HG02610 (cell line): Measurements from ENCODE around the gene CLSTN3.

Experiments used
- ATAC-seq: cut with Tn5 transposase; IDR thresholded peaks from one replicate; pipeline ENCODE4 v1.9.1; 2021; ENCODE audit warnings: mild to moderate bottlenecking, moderate library complexity; ENCODE audit not compliant: unreplicated experiment

CLSTN3 gene

GRCh38 chr12:7125632-7126227, 4.4 kb upstream of the CLSTN3 start:
- no peak for ATAC-seq

- ATAC-seq, result no peak
These were observed 2.1 kb upstream of the CLSTN3 start for GRCh38 chr12:7127916-7128626.

GRCh38 chr12:7128681-7129286, 1.4 kb upstream of the CLSTN3 start, which contains the start of gene RBP5:
RBP5 (minus strand) TSS chr12:7128889; CDS start chr12:7128775, 114 bp downstream.
- no peak for ATAC-seq

GRCh38 chr12:7129287-7129871, 792 bp upstream of the CLSTN3 start:
- ATAC-seq, result no peak

- ATAC-seq, result no peak
These were observed 730 bp downstream of the CLSTN3 start for GRCh38 chr12:7130701-7131501.

- no peak for ATAC-seq
These were observed 1.3 kb downstream of the CLSTN3 start for GRCh38 chr12:7131502-7131866.

GRCh38 chr12:7134396-7135166, 4.4 kb downstream of the CLSTN3 start:
- no peak for ATAC-seq

GRCh38 chr12:7136071-7136470, 5.9 kb downstream of the CLSTN3 start:
- no peak for ATAC-seq

- no peak for ATAC-seq
These were observed 6.5 kb downstream of the CLSTN3 start for GRCh38 chr12:7136676-7137075.

GRCh38 chr12:7137908-7138307, 7.7 kb downstream of the CLSTN3 start:
- ATAC-seq, result no peak

- ATAC-seq, result no peak
These were observed 9.0 kb downstream of the CLSTN3 start for GRCh38 chr12:7139200-7139599.

- no peak for ATAC-seq
These were observed 11.3 kb downstream of the CLSTN3 start for GRCh38 chr12:7141351-7142005.

- no peak for ATAC-seq
These were observed 12.0 kb downstream of the CLSTN3 start for GRCh38 chr12:7142056-7142644.

GRCh38 chr12:7142809-7143465, 12.8 kb downstream of the CLSTN3 start:
- ATAC-seq, result no peak

GRCh38 chr12:7143564-7143963, 13.4 kb downstream of the CLSTN3 start:
- no peak for ATAC-seq

- no peak for ATAC-seq
These were observed 14.4 kb downstream of the CLSTN3 start for GRCh38 chr12:7144414-7145120.

GRCh38 chr12:7145671-7146070, 15.5 kb downstream of the CLSTN3 start:
- ATAC-seq, result no peak

- no peak for ATAC-seq
These were observed 16.1 kb downstream of the CLSTN3 start for GRCh38 chr12:7146228-7146627.
